HEK293T (cell line): Measurements from ENCODE around the gene SUGP1.

Source experiments
- CTCF ChIA-PET: fragments of 350-600 bp; formaldehyde crosslinking; extraction: SDS; loops from one replicate; lab custom pipeline; 2021; ENCODE audit warnings: antibody characterized with exemption, inconsistent platforms; lab: Yijun Ruan, JAX
- POLR2A ChIA-PET: fragments of 350-600 bp; formaldehyde crosslinking; extraction: SDS; loops from one replicate; lab custom pipeline; 2020; ENCODE audit warnings: antibody characterized with exemption, inconsistent platforms; lab: Yijun Ruan, JAX
- DNase-seq: peaks from one replicate; pipeline ENCODE4 v3.0.0; 2012; ENCODE audit warnings: mixed read lengths; ENCODE audit errors: extremely low spot score
- ARNT ChIP-seq: fragments of 450-650 bp; IDR thresholded peaks from 2 replicates; pipeline ENCODE4 v1.6.1; 2017; ENCODE audit warnings: mild to moderate bottlenecking
- BHLHE40 ChIP-seq: fragments of 450-650 bp; IDR thresholded peaks from 2 replicates; pipeline ENCODE4 v1.6.1; 2016; ENCODE audit warnings: mild to moderate bottlenecking, moderate library complexity, borderline replicate concordance
- CTBP1 ChIP-seq: fragments of 450-650 bp; IDR thresholded peaks from 2 replicates; pipeline ENCODE4 v1.6.1; 2016; ENCODE audit warnings: borderline replicate concordance
- ELF4 ChIP-seq: fragments of 450-650 bp; IDR thresholded peaks from 2 replicates; pipeline ENCODE4 v1.6.1; 2017; ENCODE audit warnings: antibody characterized with exemption
- FOXA1 ChIP-seq: fragments of 450-650 bp; IDR thresholded peaks from 2 replicates; pipeline ENCODE4 v1.6.1; 2016; ENCODE audit warnings: mild to moderate bottlenecking
- FOXK2 ChIP-seq: fragments of 450-650 bp; IDR thresholded peaks from 2 replicates; pipeline ENCODE4 v1.6.1; 2016; ENCODE audit warnings: mild to moderate bottlenecking
- FOXM1 ChIP-seq: fragments of 450-650 bp; IDR thresholded peaks from 2 replicates; pipeline ENCODE4 v1.6.1; 2017; ENCODE audit warnings: mild to moderate bottlenecking, borderline replicate concordance
- HDGF ChIP-seq: fragments of 450-650 bp; IDR thresholded peaks from 2 replicates; pipeline ENCODE4 v1.6.1; 2017; ENCODE audit warnings: antibody characterized with exemption, borderline replicate concordance
- L3MBTL2 ChIP-seq: fragments of 450-650 bp; conservative IDR thresholded peaks from 2 replicates; pipeline ENCODE4 v1.6.1; 2016; ENCODE audit warnings: mild to moderate bottlenecking
- LEF1 ChIP-seq: fragments of 450-650 bp; IDR thresholded peaks from 2 replicates; pipeline ENCODE4 v1.6.1; 2017; ENCODE audit warnings: mild to moderate bottlenecking, borderline replicate concordance
- NFRKB ChIP-seq: fragments of 450-650 bp; IDR thresholded peaks from 2 replicates; pipeline ENCODE4 v1.6.1; 2016; ENCODE audit warnings: mild to moderate bottlenecking, moderate library complexity
- SP1 ChIP-seq: fragments of 450-650 bp; IDR thresholded peaks from 2 replicates; pipeline ENCODE4 v1.6.1; 2017
- SUZ12 ChIP-seq: fragments of 450-650 bp; IDR thresholded peaks from 2 replicates; pipeline ENCODE4 v1.6.1; 2016; ENCODE audit warnings: mild to moderate bottlenecking
- TARDBP ChIP-seq: fragments of 450-650 bp; IDR thresholded peaks from 2 replicates; pipeline ENCODE4 v1.6.1; 2016
- ZNF384 ChIP-seq: fragments of 450-650 bp; IDR thresholded peaks from 2 replicates; pipeline ENCODE4 v1.6.1; 2016
- TF ChIP-seq, protein P1 (sequence below): fragments of 450-650 bp; IDR thresholded peaks from 2 replicates; pipeline ENCODE4 v1.6.1; 2016

The SUGP1 gene

DNA sequence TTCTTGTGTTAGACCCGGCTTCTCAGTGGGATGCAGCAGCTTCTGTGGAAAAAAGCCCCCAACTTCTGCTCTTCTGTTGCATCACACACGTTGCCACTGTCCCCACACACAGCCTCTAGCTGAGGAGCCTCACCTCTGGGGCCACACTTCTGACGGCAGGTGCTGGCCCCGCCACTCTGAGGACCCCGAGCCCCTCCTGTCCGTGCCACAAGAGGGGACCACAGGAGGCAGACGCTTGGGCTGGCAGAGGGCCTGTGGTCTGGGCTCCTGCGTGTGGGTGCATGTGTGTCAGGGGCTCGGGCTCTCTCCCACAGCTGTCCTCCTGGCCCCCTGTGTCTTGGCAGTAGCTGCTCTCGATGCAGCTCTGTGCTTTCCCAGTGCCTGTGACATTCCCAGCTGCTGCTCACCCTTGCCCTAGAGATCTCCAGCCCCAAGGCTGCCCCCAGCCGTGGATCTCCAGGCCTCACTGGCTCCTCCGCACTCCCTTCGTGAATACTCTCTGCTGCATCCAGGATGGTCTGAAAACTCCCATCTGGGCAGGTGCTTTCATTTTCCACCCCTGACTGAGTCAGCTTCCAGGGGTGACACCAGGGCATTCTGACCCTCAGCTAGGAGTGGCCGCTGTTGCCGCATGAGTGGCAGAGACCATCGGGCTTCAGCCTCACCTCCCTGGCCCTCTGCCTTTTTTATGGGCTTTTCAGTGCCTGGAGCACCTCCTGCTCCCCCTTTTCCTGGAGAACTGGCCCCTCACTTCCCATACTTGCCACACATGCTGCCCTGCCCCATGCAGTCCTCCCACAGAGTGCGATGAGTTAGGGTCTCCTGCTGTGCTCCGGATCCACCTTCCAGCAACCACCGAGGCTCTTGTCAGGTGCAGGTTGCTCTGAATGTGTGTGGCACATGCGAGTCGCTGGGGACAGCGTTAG lies 14.0 kb upstream of the SUGP1 start:
- ChIA-PET POLR2A (no interaction called here), CTCF (interaction anchor here (1.0 kb wide), 1 partner anchor 8 kb away, joined by 6 read pairs; no protein-coding TSS in a partner anchor)
- TF ChIP-seq LEF1 (no peak), HDGF (no peak), FOXA1 (no peak), NFRKB (no peak), BHLHE40 (no peak), L3MBTL2 (no peak), FOXK2 (no peak), FOXM1 (no peak), ZNF384 (no peak), SP1 (no peak), SUZ12 (no peak), ELF4 (no peak), ARNT (no peak), TARDBP (no peak), CTBP1 (no peak)
- TF ChIP-seq, protein P1, sequence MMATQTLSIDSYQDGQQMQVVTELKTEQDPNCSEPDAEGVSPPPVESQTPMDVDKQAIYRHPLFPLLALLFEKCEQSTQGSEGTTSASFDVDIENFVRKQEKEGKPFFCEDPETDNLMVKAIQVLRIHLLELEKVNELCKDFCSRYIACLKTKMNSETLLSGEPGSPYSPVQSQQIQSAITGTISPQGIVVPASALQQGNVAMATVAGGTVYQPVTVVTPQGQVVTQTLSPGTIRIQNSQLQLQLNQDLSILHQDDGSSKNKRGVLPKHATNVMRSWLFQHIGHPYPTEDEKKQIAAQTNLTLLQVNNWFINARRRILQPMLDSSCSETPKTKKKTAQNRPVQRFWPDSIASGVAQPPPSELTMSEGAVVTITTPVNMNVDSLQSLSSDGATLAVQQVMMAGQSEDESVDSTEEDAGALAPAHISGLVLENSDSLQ: no peak
- no peak for DNase-seq

DNA sequence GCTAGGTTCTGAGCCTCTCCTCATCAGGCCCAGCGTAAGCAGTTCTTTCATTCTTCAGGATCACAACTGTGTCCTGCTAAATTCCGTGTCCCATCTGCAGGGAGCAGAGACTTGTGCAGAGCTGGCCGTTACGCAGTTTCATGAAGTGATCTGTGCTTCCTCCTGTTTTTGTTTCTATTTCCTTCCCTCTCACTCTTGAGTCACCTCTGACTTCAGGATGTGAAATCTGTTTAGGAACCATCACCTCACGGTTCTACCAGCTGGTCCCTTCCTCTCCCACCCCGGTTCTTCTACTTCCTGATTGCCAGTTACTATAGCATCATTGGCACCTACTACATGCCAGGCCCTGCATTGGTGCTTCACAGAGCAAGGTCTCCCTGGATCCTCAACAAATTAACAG lies 8.8 kb upstream of the SUGP1 start:
- TF ChIP-seq TARDBP (no peak), SP1 (no peak), HDGF (no peak), FOXM1 (no peak), FOXA1 (no peak), CTBP1 (no peak), BHLHE40 (no peak), ELF4 (no peak), L3MBTL2 (no peak), NFRKB (no peak), FOXK2 (no peak), SUZ12 (no peak), ZNF384 (no peak), LEF1 (no peak), ARNT (no peak)
- TF ChIP-seq, protein P1: no peak
- ChIA-PET CTCF (interaction anchor here (1.4 kb wide), 1 partner anchor 13 kb away, joined by 7 read pairs; no protein-coding TSS in a partner anchor), POLR2A (no interaction called here)
- no peak for DNase-seq

- ChIA-PET POLR2A (no interaction called here), CTCF (no interaction called here)
- TF ChIP-seq FOXK2: no peak
- TF ChIP-seq, protein P1: no peak
- no peak for TF ChIP-seq CTBP1
- TF ChIP-seq L3MBTL2: no peak
- DNase-seq: no peak
Measured at GRCh38 chr19:19327672-19328071, 7.4 kb upstream of the SUGP1 start.

- ChIA-PET POLR2A (interaction anchor here (1.0 kb wide), 1 partner anchor 17 kb away, joined by 4 read pairs; no protein-coding TSS in a partner anchor), CTCF (interaction anchor here (1.3 kb wide), 1 partner anchor 18 kb away, joined by 6 read pairs; no protein-coding TSS in a partner anchor)
- no peak for TF ChIP-seq LEF1
- no peak for TF ChIP-seq NFRKB
- no peak for TF ChIP-seq SUZ12
- DNase-seq: no peak
Measured at GRCh38 chr19:19324059-19324770, 3.9 kb upstream of the SUGP1 start.

DNA sequence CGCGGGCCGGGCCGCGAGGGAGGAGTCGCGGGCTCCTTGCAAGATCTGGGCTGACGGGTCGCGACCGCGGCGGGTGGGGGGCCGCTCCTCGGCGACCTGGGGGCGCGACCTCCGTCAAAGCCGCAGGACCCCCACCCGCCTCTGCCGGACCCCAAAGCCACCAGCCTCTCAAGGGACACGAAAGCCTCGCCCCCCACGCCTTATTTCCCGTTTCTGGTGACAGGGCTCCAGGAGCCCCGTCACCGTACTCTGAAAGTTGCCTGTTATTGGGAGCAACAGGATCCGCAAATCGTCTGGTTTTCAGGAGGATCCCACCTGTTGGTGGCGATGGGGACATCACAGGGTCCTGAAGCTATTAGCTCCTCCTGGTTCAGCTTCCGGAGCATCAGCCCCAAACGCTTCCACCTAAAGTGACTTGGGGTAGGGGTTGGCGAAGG lies 850 bp upstream of the SUGP1 start:
- ChIA-PET POLR2A (interaction anchor here (0.9 to 1.1 kb wide), 3 partner anchors 44 to 118 kb away, joined by 3 read pairs; partner anchors contain the start of gene NR2C2AP), CTCF (interaction anchor here (1.0 kb wide), 1 partner anchor 21 kb away, joined by 4 read pairs; no protein-coding TSS in a partner anchor)
- TF ChIP-seq TARDBP (no peak), SP1 (no peak), FOXK2 (no peak), L3MBTL2 (no peak)
- TF ChIP-seq, protein P1: no peak
- no peak for DNase-seq
